Kasumi-1 (cell line): ENCODE data around the gene SSPN.

Source experiments
- DNase-seq, 2 experiments: peaks; one replicate each; lab custom pipeline; 2025; lab: John Stamatoyannopoulos, UW

The SSPN gene

GRCh38 chr12:26187014-26187798 is 8.2 kb upstream of the SSPN start:
- no peak for DNase-seq

DNA sequence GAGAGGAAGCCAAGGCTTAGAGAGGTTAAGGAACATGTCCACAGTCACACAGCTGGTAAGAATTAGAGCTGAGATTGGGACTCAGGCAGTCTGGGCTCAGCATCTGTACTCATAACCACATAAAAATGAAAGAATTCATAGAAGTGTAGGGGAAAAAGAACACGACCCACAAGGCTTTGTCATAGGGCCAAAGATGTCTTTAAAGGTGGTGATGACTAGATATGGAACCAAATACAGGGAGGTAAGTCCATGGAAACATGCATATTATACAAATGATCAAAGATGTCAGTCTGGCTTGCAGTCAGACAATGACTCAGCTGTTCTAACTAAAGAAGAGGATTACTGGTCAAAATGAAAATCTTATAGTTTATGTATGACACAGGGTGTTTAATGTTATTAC is 7.2 kb upstream of the SSPN start:
- DNase-seq = no peak

DNA sequence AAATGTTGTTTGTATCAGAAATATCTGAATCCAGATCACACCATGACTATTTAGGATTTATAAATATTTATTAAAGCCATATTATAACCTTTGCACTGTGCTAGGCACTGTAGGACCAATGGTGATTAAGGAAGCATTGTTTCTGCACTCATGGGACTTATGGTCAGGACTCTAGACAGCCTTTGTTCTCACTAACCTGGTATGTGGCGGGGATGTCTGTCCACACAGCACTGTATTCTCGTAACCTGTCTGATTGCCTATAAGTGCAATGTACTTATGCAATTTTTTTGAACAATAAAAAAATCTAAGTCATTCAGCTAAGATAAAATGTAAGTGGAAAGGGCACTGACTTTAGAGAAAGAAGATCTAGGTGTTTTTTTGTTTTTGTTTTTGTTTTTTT is 6.7 kb upstream of the SSPN start:
- no peak for DNase-seq

- no peak for DNase-seq
Measured at GRCh38 chr12:26192142-26192541, 3.2 kb upstream of the SSPN start.

DNA sequence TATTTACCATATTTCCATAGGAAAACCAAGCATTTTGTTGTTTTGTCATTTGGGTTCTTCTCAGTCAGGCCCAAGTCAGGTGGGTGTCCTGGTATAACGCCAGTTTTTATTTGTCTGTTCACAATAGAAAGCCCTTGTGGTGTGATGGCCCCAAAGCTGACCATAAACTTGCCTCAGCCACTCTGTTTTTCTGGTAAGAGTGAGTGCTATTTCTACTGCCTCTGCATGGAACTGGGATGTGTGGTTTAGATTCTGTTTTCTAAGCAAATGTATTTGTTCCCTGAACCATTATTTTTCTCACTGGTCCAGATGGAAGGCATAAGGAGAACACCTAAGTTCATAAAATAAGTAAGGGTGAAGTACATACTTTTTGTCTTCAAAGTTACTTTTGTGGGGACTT is 1.8 kb upstream of the SSPN start:
- DNase-seq = no peak

DNA sequence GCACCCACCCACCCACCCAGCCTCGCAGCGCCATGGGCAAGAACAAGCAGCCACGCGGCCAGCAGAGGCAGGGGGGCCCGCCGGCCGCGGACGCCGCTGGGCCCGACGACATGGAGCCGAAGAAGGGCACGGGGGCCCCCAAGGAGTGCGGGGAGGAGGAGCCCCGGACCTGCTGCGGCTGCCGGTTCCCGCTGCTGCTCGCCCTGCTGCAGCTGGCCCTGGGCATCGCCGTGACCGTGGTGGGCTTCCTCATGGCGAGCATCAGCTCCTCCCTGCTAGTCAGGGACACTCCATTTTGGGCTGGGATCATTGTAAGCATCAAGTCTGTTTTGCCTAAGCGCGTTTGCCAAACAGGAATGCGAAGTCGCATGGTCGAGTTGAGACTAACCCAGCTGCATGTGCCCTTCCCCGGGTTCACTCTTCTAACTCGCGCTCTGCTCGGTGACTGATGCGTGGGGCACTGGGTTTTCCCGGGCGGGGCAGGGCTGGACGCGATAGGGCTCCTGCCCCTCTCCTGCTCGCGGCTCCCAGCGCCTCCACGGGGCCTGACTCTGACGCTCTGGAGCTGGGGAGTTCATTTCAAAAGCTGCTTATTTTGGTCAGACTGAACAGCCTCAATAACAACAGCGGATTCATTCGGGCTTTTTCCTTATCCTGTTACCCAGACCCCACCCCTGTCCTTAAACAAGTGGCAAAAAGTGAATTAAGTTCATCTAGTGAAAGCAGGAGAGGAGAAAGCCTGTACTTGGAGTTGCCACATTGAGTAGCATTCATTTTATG is 458 bp downstream of the SSPN start:
- no peak for DNase-seq

- DNase-seq = no peak
Measured at GRCh38 chr12:26196421-26196716, 996 bp downstream of the SSPN start.

GRCh38 chr12:26197832-26198231 is 2.5 kb downstream of the SSPN start:
- DNase-seq = no peak

DNA sequence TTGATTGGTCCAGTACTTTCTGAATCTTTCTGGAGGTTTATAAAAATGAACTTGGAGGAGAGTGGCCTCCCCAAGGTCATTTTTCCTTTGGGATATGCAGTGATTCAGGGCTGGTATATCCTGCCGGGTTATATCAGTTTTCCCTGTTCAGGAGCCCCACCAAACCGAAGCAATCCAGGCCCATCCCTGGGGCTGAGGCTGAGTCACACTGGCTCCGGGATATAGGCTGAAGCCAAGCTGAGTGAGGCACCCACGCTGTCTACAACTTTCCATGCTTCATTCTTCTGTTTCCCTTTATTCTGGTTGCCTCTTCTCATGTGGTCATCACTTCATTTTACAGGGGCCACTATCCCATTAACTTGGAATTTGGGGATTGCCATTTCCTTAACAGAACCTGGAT is 3.4 kb downstream of the SSPN start:
- DNase-seq = no peak

GRCh38 chr12:26203167-26203780 is 7.9 kb downstream of the SSPN start:
- no peak for DNase-seq

DNA sequence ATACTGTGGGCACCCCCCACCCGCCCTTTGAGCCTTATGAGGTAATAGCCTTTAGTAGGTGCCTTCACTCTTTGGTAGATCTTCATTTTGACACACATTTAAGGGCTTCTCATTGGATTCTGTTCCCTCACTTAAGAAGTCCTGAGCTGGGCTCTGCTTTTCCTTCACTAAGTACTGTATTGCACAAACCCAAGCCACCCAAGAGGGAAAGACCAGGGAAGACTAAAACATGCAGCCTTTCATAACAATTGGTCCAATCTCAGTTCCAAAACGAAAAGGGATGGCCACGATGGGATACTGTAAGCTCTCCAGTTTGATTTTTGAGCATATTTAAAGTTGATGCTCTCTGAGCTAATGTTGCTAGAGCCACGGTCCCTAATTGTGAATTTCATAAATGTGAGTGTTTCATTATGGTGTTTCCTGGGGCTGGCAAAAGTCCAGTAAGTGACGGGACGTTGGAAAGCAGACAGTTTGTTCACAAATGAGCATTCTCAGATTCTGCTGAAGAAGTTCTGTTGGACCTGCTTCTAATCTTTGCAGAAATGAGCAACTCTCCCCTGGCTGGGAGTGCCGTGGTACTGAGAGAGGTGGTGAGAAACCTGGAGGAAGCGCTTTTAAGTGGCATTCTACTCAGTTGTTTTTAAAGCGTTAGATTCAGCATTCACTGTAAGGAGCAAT is 9.4 kb downstream of the SSPN start:
- DNase-seq = no peak

- DNase-seq = no peak
Measured at GRCh38 chr12:26205298-26205697, 9.9 kb downstream of the SSPN start.

- DNase-seq = no peak
Measured at GRCh38 chr12:26205941-26206340, 10.6 kb downstream of the SSPN start.

- no peak for DNase-seq
Measured at GRCh38 chr12:26211331-26211730, 16.0 kb downstream of the SSPN start.

DNA sequence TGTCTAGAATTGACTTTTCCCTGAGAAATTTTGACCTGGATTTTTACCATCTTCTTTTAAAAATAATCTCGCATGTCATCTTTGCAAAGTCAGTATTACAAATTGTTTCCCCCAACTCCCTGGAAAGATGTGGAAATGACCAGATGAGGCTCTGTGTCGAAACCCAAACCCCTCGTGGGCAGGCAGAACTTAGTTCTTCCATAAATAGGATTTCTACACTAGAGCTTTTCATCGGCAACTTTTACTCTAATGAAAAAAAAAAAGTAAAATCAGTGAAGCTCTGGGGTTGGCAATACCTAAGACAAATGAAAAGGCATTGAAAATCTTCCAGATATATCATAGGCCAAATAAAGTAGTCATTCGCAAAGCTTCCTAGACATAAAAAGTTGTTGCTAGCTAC is 17.0 kb downstream of the SSPN start:
- DNase-seq = no peak

GRCh38 chr12:26212988-26213387 is 17.6 kb downstream of the SSPN start:
- DNase-seq = no peak

- DNase-seq = no peak
Measured at GRCh38 chr12:26214121-26214520, 18.7 kb downstream of the SSPN start.

- no peak for DNase-seq
Measured at GRCh38 chr12:26219736-26220135, 24.4 kb downstream of the SSPN start.

- DNase-seq = no peak
Measured at GRCh38 chr12:26224657-26225056, 29.3 kb downstream of the SSPN start.

GRCh38 chr12:26226122-26226521 is 30.7 kb downstream of the SSPN start:
- no peak for DNase-seq

- peak; percentile 4 to 10 for DNase-seq
Measured at GRCh38 chr12:26226629-26227360, 31.4 kb downstream of the SSPN start.

- no peak for DNase-seq
Measured at GRCh38 chr12:26227361-26227745, 32.0 kb downstream of the SSPN start.
